GM15510 (cell line): ENCODE measurements around the gene FBLL1.
A peak's percentile ranks its signal among the peaks of the same experiment; 100 is the strongest.

ENCODE experiments used
- POLR2A ChIP-seq: IDR thresholded peaks from 3 replicates; pipeline ENCODE4 v1.6.1; 2011; ENCODE audit warnings: borderline replicate concordance; ENCODE audit not compliant: insufficient read length; ENCODE audit errors: extremely low read depth

The FBLL1 gene

DNA sequence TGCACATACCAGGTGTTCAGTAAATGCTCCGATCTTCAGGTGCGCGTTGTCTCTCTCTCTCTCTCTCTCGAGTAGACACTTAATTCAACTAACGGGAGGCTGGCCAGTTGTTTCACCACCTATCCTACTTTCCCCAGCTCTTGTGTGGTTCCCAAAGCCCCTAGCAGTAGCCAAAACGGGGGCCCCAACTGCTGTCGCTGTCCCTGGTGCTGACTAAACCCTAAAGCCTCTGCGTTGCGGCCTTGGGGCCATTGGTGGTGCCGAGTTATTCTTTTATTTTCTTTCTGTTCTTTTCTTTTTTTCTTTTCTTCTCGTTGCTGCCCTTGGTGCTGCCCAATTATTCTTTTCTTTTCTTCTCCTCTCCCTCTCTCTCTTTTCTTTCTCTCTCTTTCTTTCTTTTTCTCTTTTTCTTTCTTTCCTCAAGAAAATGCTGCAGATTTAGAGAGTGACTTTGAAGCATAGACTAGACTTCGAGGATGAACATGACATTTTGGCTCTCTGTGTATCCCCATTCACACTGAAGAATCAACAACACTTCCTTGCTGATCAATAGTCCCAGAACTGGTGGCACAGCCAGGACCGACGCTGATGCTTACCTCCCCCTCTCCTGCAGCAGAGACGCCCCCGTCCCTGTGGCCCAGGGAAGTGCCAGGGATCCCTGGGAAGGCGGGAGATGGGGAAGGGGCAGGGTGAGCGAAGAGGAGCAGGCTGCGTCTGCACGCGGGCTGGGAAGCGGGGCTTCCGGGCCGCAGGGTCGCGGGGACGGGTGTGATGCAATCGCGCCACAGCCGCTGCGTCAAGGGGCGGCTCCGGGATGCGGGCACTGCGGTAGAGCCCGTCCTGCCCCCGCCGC, at the start of gene FBLL1:
Gene FBLL1 (plus strand): TSS at position 785 of the 853 bp plus-strand sequence. CDS start 200 bp downstream, outside the sequence.
- TF ChIP-seq POLR2A: no peak

- TF ChIP-seq POLR2A: no peak
Measured at GRCh38 chr5:168480601-168481000, 48.5 kb upstream of the FBLL1 start.

DNA sequence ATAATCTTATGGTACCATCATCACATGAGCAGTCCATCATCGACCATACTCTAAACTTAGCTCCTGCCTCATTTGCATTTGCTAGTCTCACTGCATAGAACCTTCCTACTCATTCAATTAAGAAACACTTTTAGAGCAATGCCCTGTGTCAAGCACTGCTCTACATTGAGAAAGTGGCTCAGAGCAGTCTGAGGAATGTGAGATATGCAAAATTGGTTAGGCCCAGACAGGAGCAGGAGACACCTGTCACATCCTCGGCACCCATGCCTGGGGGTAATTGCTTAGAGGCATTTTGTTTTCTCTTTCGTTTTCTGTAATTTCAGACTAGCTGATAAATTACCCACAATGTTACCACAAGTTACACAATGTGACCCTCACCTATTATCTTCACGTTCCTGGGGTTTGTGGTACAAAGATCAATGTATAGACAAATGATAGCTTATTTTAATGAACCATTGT, 47.7 kb upstream of the FBLL1 start:
- TF ChIP-seq POLR2A: no peak

GRCh38 chr5:168482361-168482760, 46.7 kb upstream of the FBLL1 start:
- TF ChIP-seq POLR2A: no peak

DNA sequence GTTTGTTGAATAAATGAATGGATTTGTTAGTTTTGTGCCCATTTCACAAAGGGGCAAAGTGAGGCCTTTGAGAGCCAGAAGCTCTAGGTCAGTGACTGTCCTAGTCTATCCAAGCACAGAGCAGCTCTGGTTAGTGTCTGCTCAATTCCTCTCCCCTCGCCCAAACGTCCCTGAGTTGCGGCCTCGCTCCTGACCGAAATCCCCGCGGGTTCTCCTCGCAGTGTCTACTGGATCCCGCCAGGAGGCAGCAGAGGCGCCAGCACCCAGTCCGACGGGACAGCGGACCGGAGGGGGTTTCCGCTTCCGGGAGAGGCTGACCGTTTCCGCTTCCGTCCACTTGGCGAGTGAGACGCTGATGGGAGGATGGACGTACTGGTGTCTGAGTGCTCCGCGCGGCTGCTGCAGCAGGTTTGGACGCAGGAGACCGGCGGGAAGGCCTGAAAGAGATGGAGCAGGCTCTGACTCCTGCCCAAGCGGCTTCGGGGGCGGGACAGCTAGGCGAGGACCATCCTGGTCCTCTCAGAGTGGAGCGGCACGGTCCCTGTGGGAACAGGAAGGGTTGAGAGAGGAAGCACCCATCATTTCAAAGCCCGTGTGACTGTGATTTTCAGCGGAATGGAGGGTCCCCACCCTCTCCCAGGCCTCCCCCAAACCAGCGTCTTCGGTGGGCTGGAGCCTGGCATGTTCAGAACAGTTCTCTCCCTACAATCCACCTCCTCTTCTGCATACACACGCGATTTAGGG, 42.8 kb upstream of the FBLL1 start, which contains the start of gene RARS1:
Gene RARS1 (plus strand): TSS at position 336 of the 744 bp plus-strand sequence. CDS start 28 bp downstream, at position 364.
- TF ChIP-seq POLR2A: peak; percentile 93

DNA sequence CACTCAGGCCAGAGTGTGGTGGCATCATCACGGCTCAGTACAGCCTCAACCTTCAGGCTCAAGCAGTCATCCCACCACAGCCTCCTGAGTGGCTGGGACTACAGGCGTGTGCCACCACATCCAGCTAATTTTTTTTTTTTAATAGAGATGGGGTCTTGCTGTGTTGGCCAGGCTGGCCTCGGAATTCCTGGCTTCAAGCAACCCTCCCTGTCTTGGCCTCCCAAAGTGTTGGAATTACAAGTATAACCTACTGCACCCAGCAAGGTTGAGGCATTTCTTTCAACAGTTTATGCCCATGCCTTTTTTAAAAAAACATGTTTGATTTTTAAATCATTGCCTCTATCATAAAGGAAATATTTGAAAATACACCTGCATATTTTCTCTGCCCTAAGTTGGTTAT, 40.0 kb upstream of the FBLL1 start:
- TF ChIP-seq POLR2A: no peak

DNA sequence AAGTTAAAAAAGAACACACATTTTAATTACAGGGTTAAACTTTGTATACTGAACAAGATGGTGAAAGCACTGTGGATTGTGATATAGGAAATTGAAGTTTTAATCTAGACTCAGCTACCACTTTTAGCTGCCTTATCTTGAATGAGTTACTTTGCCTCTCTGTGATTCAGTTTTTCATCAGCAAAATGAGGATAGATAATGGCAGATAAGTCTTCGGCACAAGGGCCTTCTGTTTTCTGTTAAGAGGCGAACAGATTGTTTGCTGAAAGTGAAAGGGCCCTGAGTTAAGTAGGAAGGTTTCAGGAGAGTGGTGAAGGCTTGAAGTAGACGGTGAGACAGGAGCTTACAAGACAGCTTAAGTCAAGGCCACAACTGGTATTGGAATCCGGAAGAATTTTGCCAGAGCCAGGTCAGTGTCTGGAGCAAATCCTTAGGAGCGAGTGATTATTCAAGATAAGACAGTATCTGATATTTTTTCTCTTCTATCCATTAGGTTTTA, 35.0 kb upstream of the FBLL1 start:
- no peak for TF ChIP-seq POLR2A

GRCh38 chr5:168502563-168503237, 26.4 kb upstream of the FBLL1 start:
- TF ChIP-seq POLR2A: no peak

DNA sequence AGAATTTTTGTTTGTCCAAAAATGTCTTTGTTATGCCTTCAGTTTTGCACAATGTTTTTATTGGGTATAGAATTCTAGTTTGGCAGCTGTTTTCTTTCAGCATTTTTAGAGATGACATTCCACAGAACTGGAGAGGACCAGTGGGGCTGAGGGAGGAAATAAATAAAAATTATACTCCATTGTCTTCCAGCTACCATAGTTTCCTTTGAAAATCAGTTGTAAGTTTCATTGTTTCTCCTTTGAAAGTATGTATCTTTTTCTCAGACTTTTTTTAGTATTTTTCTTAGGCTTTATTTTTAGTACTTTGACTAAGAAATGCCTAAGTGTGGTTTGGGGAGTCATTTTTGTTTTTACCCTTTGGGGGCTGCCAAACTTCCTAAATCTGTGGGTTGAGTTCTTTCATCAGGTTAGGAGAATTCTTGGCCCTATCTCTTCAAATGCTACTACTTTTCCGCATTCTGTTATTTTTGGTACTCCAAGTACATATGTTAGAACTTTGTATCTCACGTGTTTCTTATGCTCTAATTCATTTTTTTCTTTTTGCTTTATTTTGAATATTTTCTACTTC, 15.2 kb upstream of the FBLL1 start:
- no peak for TF ChIP-seq POLR2A

DNA sequence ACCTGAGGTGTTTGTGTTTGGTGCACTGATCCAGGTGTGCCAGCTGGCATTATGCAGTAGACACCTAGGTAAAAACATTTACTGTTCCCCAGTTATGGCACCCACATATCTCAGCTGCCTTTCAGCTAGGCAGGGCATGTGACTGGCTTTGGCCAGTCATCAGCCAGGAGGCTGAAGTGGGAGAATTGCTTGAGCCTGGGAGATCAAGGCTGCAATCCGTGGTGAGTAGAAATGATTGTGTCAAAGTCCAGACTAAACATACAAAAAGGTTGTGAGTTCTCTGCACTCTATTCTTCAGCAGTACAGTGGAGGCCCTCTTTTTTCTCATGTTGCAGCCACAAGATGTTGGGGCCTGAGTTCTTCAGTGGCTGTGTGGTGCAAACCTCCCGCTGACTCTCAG, 3.2 kb upstream of the FBLL1 start:
- no peak for TF ChIP-seq POLR2A

GRCh38 chr5:168527756-168528295, 1.3 kb upstream of the FBLL1 start:
- no peak for TF ChIP-seq POLR2A

DNA sequence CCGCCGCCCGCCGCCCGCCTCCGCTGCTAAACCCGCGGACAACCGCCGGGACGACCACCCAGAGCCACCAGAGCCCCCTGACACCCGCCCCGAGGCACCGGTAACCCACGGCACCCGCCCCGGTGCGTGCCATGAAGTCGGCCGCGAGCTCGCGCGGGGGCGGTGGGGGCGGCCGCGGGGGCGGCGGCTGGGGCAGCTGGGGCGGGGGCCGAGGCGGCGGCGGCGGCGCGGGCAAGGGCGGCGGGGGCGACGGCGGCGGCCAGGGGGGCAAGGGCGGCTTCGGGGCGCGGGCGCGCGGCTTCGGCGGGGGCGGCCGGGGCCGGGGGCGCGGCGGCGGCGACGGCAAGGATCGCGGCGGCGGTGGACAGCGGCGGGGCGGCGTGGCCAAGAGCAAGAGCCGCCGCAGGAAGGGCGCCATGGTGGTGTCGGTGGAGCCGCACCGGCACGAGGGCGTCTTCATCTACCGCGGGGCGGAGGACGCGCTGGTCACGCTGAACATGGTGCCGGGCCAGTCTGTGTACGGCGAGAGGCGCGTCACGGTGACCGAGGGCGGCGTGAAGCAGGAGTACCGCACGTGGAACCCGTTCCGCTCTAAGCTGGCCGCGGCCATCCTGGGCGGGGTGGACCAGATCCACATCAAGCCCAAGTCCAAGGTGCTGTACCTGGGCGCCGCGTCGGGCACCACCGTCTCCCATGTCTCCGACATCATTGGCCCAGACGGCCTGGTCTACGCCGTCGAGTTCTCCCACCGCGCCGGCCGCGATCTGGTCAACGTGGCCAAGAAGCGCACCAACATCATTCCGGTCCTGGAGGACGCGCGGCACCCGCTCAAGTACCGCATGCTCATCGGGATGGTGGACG, 499 bp downstream of the FBLL1 start:
- TF ChIP-seq POLR2A: no peak

DNA sequence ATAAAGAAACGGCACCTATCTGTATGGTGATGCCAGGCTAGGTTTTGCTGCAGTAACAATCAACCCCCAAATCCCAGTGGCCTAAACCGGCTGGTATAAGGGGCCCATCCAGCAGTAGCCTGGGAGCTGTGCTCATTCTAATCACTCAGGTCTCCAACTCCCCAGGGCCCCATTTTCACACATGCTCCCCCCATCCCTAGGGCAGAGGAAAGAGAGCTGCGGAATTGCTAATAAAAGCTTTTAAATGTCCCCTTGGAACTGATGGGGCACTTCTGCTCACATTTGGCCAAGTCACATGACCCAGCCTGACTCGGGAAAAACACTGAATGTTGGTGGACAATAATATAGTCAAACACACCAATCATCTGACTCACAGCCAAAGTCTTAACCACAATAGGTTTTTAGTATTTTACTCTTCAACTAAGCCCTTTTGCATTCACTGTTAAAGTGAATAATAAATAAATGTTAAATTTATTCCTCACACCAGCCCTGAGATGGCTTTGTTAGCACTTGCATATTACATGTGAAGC, 1.6 kb downstream of the FBLL1 start:
- TF ChIP-seq POLR2A: no peak
